Measurements from ENCODE around the gene MYEOV.

MYEOV gene

GRCh38 chr11:69301081-69301454 is 7.1 kb downstream of the MYEOV start:
- DNase-seq = no peak

GRCh38 chr11:69301455-69302401 is 7.8 kb downstream of the MYEOV start:
- DNase-seq = no peak

GRCh38 chr11:69302447-69303020 is 8.6 kb downstream of the MYEOV start:
- DNase-seq = no peak

GRCh38 chr11:69303427-69303826 is 9.5 kb downstream of the MYEOV start:
- no peak for DNase-seq

GRCh38 chr11:69304258-69304657 is 10.3 kb downstream of the MYEOV start:
- no peak for DNase-seq

GRCh38 chr11:69304686-69305085 is 10.7 kb downstream of the MYEOV start:
- DNase-seq = no peak

- no peak for DNase-seq
These were observed 12.1 kb downstream of the MYEOV start for GRCh38 chr11:69305885-69306540.

- no peak for DNase-seq
These were observed 12.9 kb downstream of the MYEOV start for GRCh38 chr11:69306821-69307220.

GRCh38 chr11:69307421-69307820 is 13.5 kb downstream of the MYEOV start:
- no peak for DNase-seq

GRCh38 chr11:69307871-69308431 is 14.0 kb downstream of the MYEOV start:
- DNase-seq = no peak

- no peak for DNase-seq
These were observed 14.5 kb downstream of the MYEOV start for GRCh38 chr11:69308491-69308911.

- DNase-seq = no peak
These were observed 15.1 kb downstream of the MYEOV start for GRCh38 chr11:69308936-69309615.

GRCh38 chr11:69309631-69310280 is 15.8 kb downstream of the MYEOV start:
- no peak for DNase-seq

GRCh38 chr11:69310351-69310750 is 16.4 kb downstream of the MYEOV start:
- DNase-seq = no peak

- DNase-seq = no peak
These were observed 17.2 kb downstream of the MYEOV start for GRCh38 chr11:69310934-69311766.

GRCh38 chr11:69311767-69312385 is 17.9 kb downstream of the MYEOV start:
- no peak for DNase-seq

GRCh38 chr11:69312453-69313404 is 18.8 kb downstream of the MYEOV start:
- peak in 11 of 51 donors; percentile 10 to 34 (median 15) for DNase-seq

GRCh38 chr11:69313992-69314391 is 20.0 kb downstream of the MYEOV start:
- DNase-seq = no peak

Measured in hypothalamus (tissue), 51 donors.